GM19193 (cell line): ENCODE data around the gene SYT15.

ENCODE experiments used
- POLR2A ChIP-seq: IDR thresholded peaks from 4 replicates; pipeline ENCODE4 v1.6.1; 2011; ENCODE audit not compliant: insufficient read depth, insufficient read length; ENCODE audit errors: extremely low read depth

The SYT15 gene

GRCh38 chr10:46559231-46559671 is 19.7 kb upstream of the SYT15 start:
- no peak for TF ChIP-seq POLR2A

DNA sequence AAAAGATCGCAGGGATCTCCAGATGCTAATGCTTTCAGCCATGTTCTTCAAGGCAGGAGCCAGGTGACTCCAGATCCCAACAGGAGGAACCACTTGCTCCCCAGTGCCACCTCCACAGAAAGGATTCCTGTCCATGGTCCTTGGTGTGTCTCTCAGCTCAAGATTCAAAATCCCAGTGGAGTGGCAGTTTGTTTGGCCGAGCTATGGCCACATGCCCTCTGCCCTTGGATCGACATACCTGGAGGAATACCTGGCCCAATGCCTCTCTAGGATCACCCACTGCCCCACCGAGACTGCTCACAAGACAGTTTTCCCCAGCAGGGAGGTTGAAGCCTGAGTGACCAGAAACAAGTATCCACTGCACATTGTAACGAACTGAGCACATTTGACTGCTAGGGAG is 18.5 kb upstream of the SYT15 start:
- TF ChIP-seq POLR2A, result no peak

- TF ChIP-seq POLR2A, result no peak
Measured at GRCh38 chr10:46560952-46561351, 18.0 kb upstream of the SYT15 start.
